Bronchial epithelial cell (primary cell): Measurements from ENCODE around the gene ATP6V0A4. TPM values are rescaled to one million over a fixed set of nuclear protein-coding genes. Genes with fewer than 3 reads are reported as not detected.

Experiments
- DNase-seq: peaks from one replicate; pipeline ENCODE4 v3.0.0-alpha.2; 2010; ENCODE audit warnings: low read depth
- FAIRE-seq: peaks from 2 replicates; lab custom pipeline; 2011; peaks lifted over from hg19 to GRCh38; lab: Jason Lieb, UNC
- H3K27me3 ChIP-seq: 2 replicates; pipeline ENCODE4 v1.5.1; 2011; ENCODE audit warnings: low read length; ENCODE audit not compliant: control insufficient read depth, insufficient read depth
- H3K36me3 ChIP-seq: 2 replicates; pipeline ENCODE4 v1.5.1; 2011; ENCODE audit warnings: low read length; ENCODE audit not compliant: control insufficient read depth, insufficient read depth
- H3K4me3 ChIP-seq: 2 replicates; pipeline ENCODE4 v1.5.1; 2011; ENCODE audit warnings: mild to moderate bottlenecking, low read depth, low read length, control low read depth
- CTCF ChIP-seq: IDR thresholded peaks from 2 replicates; pipeline ENCODE4 v1.5.1; 2011; ENCODE audit warnings: mild to moderate bottlenecking, moderate library complexity, low read length, control low read depth, inconsistent platforms; ENCODE audit not compliant: insufficient read depth, severe bottlenecking
- total RNA-seq: library from RNA; depleted of rRNA; stranded (reverse); fragments of >200 nt; gene quantifications from 2 replicates; pipeline ENCODE4 v1.2.1, GENCODE V29; 2014

Gene ATP6V0A4
- total RNA-seq, 1 donor from 2014 or later = not detected

DNA sequence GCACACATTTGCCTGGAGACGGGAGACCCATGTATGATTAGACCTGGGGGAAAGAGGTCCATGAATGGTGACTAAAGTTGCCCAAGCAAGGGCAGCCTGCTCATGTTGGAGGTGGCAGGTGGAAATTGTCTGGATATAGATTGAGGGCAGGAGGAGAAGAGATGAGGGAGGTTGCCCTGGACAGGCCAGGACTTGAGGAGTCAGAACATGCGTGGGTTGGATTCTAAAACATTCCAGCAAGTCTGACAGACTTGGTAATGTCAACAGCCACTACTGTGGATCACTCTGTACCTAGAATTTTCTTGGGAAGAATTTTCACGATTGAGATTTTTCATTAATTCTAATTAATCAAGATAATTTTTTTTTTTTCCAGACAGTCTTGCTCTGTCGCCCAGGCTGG lies 77.7 kb downstream of the ATP6V0A4 start:
- FAIRE-seq = no peak
- DNase-seq = peak; percentile 92
- no peak overlapping the region for H3K4me3 ChIP-seq
- no peak for TF ChIP-seq CTCF
- H3K27me3 ChIP-seq = no peaks in the 10 kb centered on the region
- no peaks in the 10 kb centered on the region for H3K36me3 ChIP-seq

DNA sequence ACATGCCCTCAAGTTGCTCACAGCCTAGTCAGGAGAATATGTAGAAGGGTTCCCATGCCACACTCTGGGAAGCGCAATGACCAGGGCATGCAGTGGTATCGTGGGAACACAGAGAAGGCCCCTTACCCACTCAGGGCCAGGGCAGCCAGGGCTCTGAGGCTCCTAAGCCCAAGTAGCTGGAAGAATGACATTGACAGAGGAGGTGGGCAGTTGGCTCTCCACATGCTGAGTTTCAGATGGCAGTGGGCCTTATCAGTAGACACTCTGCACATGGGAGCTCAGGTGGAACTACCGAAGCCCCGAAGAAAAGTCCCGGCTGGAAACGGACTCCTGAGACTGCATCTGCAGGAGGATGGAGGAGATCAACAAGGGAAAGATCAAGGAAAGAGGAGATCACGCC lies 81.1 kb downstream of the ATP6V0A4 start:
- Histone ChIP-seq H3K4me3 (no peak overlapping the region), H3K27me3 (no peaks in the 10 kb centered on the region), H3K36me3 (no peaks in the 10 kb centered on the region)
- no peak for DNase-seq
- TF ChIP-seq CTCF = no peak
- FAIRE-seq = no peak

DNA sequence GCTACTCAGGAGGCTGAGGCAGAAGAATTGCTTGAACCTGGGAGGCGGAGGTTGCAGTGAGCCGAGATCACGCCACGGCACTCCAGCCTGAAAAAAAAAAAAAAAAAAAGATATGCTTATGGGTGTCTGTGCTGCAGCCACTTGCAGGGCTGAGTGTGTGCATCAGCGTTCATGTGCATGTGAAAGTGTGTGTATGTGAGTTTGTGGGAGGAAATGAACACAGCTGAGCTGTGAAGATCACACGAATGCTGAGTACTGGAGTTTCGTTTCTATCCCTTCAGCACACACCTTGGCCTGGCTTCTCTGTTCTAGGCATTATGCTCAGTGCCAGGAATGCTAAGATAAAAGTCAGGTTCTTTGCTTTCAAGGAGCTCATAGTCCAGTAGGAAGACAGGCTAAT lies 84.8 kb downstream of the ATP6V0A4 start:
- no peak for TF ChIP-seq CTCF
- FAIRE-seq (no peak), DNase-seq (no peak)
- Histone ChIP-seq H3K4me3 (no peak overlapping the region), H3K27me3 (no peaks in the 10 kb centered on the region), H3K36me3 (no peaks in the 10 kb centered on the region)

DNA sequence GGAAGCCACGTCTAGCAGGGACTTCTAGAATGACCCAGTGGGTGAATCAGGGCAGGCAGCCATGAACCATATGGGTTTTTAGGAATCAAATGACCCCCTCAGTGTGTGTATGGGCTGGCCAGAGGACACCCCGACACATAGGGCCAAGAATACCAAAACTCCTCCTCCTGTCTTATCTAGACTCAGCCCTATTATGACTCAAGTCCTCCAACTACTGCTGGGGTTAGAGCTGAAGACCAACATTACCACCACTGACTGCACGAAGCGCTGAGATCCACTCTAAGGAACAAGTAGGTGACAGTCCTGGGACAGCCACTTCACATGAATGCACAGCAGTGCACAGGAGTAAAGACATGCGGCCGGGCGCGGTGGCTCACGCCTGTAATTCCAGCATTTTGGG lies 85.3 kb downstream of the ATP6V0A4 start:
- H3K36me3 ChIP-seq = no peaks in the 10 kb centered on the region
- FAIRE-seq (no peak), DNase-seq (no peak)
- H3K4me3 ChIP-seq = no peak overlapping the region
- no peaks in the 10 kb centered on the region for H3K27me3 ChIP-seq
- no peak for TF ChIP-seq CTCF

DNA sequence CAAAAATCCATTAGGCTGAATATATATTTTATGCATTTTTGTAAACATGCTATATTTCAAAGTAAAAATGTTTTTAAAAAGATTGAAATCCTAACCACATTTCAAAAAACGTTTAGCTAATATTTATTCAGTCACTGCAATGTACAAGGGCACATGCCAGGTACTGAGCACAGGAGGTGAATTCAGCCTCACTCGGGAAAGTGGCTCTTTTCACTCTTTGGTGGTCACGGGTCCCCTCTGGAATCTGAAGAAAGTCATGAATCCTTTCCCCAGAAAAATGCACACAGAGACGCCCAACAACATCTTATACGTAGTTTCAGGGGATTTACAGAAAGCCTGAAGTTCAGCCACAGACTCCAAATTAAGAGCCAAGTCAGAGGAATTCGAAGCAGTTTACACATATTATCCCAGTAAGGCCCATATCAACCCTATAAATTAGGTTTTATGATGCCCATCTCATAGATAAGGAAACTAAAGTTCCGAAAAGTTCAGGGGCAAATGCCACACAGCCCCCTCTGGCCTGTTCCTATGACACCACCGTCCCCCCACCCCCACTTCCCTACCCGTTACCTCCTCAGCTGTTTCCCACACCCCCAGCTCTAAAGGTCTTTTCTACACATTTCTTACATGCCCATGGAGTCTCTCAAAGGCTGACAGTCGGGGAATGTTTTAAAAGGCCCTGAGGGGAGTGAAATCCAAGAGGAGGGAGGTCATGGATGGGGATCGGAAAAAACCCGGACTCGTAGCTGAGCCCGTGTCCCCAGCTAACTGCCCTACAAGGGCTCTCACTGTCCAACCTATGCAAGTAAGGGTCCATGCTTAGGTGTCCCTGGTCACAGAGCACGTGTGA lies 87.2 kb downstream of the ATP6V0A4 start:
- no peak for DNase-seq
- TF ChIP-seq CTCF = no peak
- H3K27me3 ChIP-seq = no peaks in the 10 kb centered on the region
- no peak overlapping the region for H3K4me3 ChIP-seq
- H3K36me3 ChIP-seq = no peaks in the 10 kb centered on the region
- FAIRE-seq = no peak
